SU-DHL-6 (cell line): ENCODE data around the gene CNTN1.

Experiments
- H2AFZ ChIP-seq: fragments of 200-600 bp; sonication (generic); 2 replicates; pipeline ENCODE4 v1.6.1; 2014; ENCODE audit warnings: low read depth, mild to moderate bottlenecking, moderate library complexity, mixed read lengths, antibody characterized with exemption, low read length; ENCODE audit not compliant: severe bottlenecking
- H3F3A ChIP-seq: fragments of 200-600 bp; shearing (Covaris generic); 2 replicates; pipeline ENCODE4 v1.6.0; 2016; ENCODE audit warnings: antibody characterized with exemption, mild to moderate bottlenecking; ENCODE audit not compliant: insufficient read depth
- H3K27ac ChIP-seq: fragments of 200-600 bp; sonication (generic); 2 replicates; pipeline ENCODE4 v1.5.1; 2016; ENCODE audit warnings: low read depth, mild to moderate bottlenecking, low read length, moderate library complexity, mixed read lengths
- H3K27me3 ChIP-seq: fragments of 200-600 bp; sonication (generic), shearing (Covaris generic); 2 replicates; pipeline ENCODE4 v1.6.0; 2014; ENCODE audit warnings: mild to moderate bottlenecking, low read length
- H3K36me3 ChIP-seq: fragments of 200-600 bp; sonication (generic); 2 replicates; pipeline ENCODE4 v1.6.1; 2014; ENCODE audit warnings: mild to moderate bottlenecking, low read length, mixed read lengths
- H3K4me2 ChIP-seq: fragments of 300-600, 200-600 bp; shearing (Covaris generic), sonication (generic); 2 replicates; pipeline ENCODE4 v1.6.0; 2014; ENCODE audit warnings: low read length, low read depth, mild to moderate bottlenecking; ENCODE audit not compliant: poor library complexity, severe bottlenecking
- H3K4me3 ChIP-seq: fragments of 200-600 bp; sonication (generic); 2 replicates; pipeline ENCODE4 v1.5.1; 2014; ENCODE audit warnings: antibody characterized with exemption, low read length, mild to moderate bottlenecking, mixed read lengths; ENCODE audit not compliant: insufficient read depth, poor library complexity, severe bottlenecking
- H3K79me2 ChIP-seq: fragments of 200-600 bp; sonication (generic); 2 replicates; pipeline ENCODE4 v1.6.1; 2014; ENCODE audit warnings: mild to moderate bottlenecking, low read length, moderate library complexity; ENCODE audit not compliant: insufficient read depth
- H3K9ac ChIP-seq: fragments of 200-600 bp; sonication (generic); 2 replicates; pipeline ENCODE4 v1.7.0; 2014; ENCODE audit warnings: mild to moderate bottlenecking, low read length
- H3K9me2 ChIP-seq: fragments of 200-600 bp; sonication (generic); replicated peaks from 2 replicates; pipeline ENCODE4 v1.6.1; 2014; ENCODE audit warnings: low read length; ENCODE audit not compliant: insufficient read depth
- H3K9me3 ChIP-seq: fragments of 200-600 bp; sonication (generic); 2 replicates; pipeline ENCODE4 v1.6.1; 2014; ENCODE audit warnings: low read length, mixed read lengths; ENCODE audit not compliant: insufficient read depth
- H4K20me1 ChIP-seq: fragments of 200-600 bp; sonication (generic); 2 replicates; pipeline ENCODE4 v1.6.1; 2014; ENCODE audit warnings: low read depth, mild to moderate bottlenecking, antibody characterized with exemption, low read length, moderate library complexity, mixed read lengths
- EZH2phosphoT487 ChIP-seq: fragments of 200-600 bp; sonication (generic), shearing (Covaris generic); conservative IDR thresholded peaks from 2 replicates; pipeline ENCODE4 v1.6.1; 2018; ENCODE audit warnings: mild to moderate bottlenecking, antibody characterized with exemption, low read length, moderate library complexity, mixed read lengths
- TF ChIP-seq, protein P1 (sequence below): fragments of 200-600 bp; sonication (generic); IDR thresholded peaks from one replicate; pipeline ENCODE4 v1.5.1; 2017; ENCODE audit warnings: antibody characterized with exemption, mild to moderate bottlenecking, low read length, moderate library complexity; ENCODE audit not compliant: insufficient read depth, poor library complexity, severe bottlenecking

The CNTN1 gene

DNA sequence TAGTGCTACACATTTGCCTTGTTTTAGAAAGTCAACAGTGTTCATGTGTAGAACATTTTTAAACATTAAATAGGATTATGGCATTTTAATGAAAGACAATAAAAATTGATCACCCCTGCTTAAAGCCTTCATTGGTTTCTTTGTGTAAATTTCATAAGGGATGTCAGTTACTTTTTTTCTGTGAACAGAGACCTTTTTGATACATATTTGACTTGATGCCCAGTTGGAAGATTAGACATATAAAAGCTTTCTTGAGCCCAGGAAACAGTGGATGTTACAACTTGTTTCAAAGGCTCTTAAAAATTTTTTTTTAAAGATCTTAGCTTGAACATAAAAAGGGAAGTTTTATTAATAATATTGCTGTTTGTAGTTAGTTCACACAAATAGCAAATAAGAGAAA is 327.2 kb downstream of the CNTN1 start:
- Histone ChIP-seq H3K4me3 (no peak overlapping the region), H2AFZ (no peak overlapping the region), H3K9me3 (no peaks in the 10 kb centered on the region), H3F3A (no peaks in the 10 kb centered on the region), H4K20me1 (no peaks in the 10 kb centered on the region), H3K36me3 (no peaks in the 10 kb centered on the region), H3K4me2 (no peak overlapping the region), H3K9me2 (no peaks in the 10 kb centered on the region), H3K27ac (no peak overlapping the region), H3K9ac (no peak overlapping the region), H3K79me2 (no peaks in the 10 kb centered on the region), H3K27me3 (no peaks in the 10 kb centered on the region)
- TF ChIP-seq EZH2phosphoT487: no peak
- TF ChIP-seq, protein P1, sequence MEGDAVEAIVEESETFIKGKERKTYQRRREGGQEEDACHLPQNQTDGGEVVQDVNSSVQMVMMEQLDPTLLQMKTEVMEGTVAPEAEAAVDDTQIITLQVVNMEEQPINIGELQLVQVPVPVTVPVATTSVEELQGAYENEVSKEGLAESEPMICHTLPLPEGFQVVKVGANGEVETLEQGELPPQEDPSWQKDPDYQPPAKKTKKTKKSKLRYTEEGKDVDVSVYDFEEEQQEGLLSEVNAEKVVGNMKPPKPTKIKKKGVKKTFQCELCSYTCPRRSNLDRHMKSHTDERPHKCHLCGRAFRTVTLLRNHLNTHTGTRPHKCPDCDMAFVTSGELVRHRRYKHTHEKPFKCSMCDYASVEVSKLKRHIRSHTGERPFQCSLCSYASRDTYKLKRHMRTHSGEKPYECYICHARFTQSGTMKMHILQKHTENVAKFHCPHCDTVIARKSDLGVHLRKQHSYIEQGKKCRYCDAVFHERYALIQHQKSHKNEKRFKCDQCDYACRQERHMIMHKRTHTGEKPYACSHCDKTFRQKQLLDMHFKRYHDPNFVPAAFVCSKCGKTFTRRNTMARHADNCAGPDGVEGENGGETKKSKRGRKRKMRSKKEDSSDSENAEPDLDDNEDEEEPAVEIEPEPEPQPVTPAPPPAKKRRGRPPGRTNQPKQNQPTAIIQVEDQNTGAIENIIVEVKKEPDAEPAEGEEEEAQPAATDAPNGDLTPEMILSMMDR: no peak

DNA sequence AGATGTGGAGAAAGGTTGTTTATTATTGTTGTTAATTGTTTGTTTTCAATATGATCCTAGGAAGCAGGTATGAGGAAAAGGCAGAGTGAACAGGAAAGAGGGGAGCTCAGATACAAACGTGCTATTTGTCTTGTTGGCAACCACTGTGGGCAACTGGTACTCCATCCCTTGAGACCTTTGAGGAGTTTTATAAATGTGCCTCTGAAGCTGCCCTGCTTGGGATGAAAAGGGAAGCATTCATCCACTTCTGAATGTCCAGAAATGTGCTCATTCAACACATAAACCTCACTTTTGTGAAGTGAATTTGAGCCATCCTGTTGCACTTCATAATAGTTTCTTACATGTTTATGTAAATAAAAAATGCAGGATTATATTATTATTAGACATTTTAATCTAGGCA is 331.6 kb downstream of the CNTN1 start:
- Histone ChIP-seq H3K9ac (no peak overlapping the region), H4K20me1 (no peaks in the 10 kb centered on the region), H3K4me2 (no peak overlapping the region), H3K79me2 (no peaks in the 10 kb centered on the region), H3K27ac (no peak overlapping the region), H3F3A (no peaks in the 10 kb centered on the region), H3K27me3 (no peaks in the 10 kb centered on the region), H2AFZ (no peak overlapping the region), H3K4me3 (no peak overlapping the region), H3K9me3 (no peaks in the 10 kb centered on the region), H3K9me2 (no peaks in the 10 kb centered on the region), H3K36me3 (no peaks in the 10 kb centered on the region)
- no peak for TF ChIP-seq EZH2phosphoT487
- TF ChIP-seq, protein P1: no peak

DNA sequence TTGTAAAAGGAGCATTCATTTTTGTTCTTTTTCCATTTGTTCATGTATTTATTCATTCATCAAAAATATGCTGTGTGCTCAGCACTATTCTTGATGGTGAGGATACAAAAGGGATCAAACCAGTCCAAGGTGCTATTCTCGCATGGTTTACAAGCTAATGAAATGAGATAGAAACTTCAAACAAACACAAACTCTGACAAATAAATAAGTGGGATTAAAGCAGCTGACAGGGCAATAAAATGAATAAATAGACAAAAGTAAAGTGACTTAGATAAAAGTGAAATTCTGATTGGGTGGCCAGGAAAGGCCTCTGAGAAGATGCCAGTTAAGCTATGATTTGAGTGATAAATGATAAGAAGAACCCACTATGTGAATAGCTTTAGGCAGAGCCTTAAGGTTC is 333.9 kb downstream of the CNTN1 start:
- no peak overlapping the region for H3K27ac ChIP-seq
- H3K27me3 ChIP-seq: no peaks in the 10 kb centered on the region
- TF ChIP-seq, protein P1: no peak
- no peak for TF ChIP-seq EZH2phosphoT487
- no peaks in the 10 kb centered on the region for H3K36me3 ChIP-seq
- H4K20me1 ChIP-seq: no peaks in the 10 kb centered on the region
- no peaks in the 10 kb centered on the region for H3K9me3 ChIP-seq
- no peaks in the 10 kb centered on the region for H3K79me2 ChIP-seq
- H3K4me2 ChIP-seq: no peak overlapping the region
- H2AFZ ChIP-seq: no peak overlapping the region
- no peaks in the 10 kb centered on the region for H3K9me2 ChIP-seq
- no peaks in the 10 kb centered on the region for H3F3A ChIP-seq
- H3K9ac ChIP-seq: no peak overlapping the region
- no peak overlapping the region for H3K4me3 ChIP-seq

DNA sequence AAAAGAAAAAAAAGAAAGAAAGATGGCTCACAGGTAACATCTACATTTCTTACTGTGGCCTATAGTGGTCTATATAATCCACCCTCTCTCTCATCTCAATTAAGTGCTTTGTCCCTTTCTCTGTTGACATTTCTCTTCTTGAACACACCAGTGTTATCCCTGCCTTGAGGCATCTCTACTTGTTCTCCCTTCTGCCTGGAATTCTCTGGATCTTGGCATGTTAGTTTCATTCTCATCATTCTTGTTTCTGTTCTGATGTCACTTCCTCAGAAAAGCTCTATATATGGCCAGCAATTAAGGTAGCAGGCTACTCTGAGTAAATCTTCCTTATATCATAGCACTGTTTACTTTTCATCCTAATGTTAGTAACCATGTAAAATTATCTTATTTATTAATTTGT is 340.1 kb downstream of the CNTN1 start:
- no peak overlapping the region for H3K4me3 ChIP-seq
- no peaks in the 10 kb centered on the region for H3F3A ChIP-seq
- H3K4me2 ChIP-seq: no peak overlapping the region
- H3K27me3 ChIP-seq: no peaks in the 10 kb centered on the region
- no peak overlapping the region for H3K9ac ChIP-seq
- no peaks in the 10 kb centered on the region for H3K9me2 ChIP-seq
- no peak for TF ChIP-seq EZH2phosphoT487
- TF ChIP-seq, protein P1: no peak
- no peak overlapping the region for H3K27ac ChIP-seq
- no peaks in the 10 kb centered on the region for H3K79me2 ChIP-seq
- no peaks in the 10 kb centered on the region for H3K9me3 ChIP-seq
- no peaks in the 10 kb centered on the region for H3K36me3 ChIP-seq
- H4K20me1 ChIP-seq: no peaks in the 10 kb centered on the region
- no peak overlapping the region for H2AFZ ChIP-seq
